D721Med (cell line): ENCODE results near the gene UBN1.

Experiments
- DNase-seq: peaks from one replicate; pipeline ENCODE4 v3.0.0; 2011; ENCODE audit warnings: low spot score; ENCODE audit not compliant: insufficient read length
- FAIRE-seq: peaks from 2 replicates; lab custom pipeline; 2011; peaks lifted over from hg19 to GRCh38; lab: Jason Lieb, UNC
- TF ChIP-seq, protein P1 (sequence below): IDR thresholded peaks from 2 replicates; pipeline ENCODE4 v1.5.1; 2012; ENCODE audit warnings: mild to moderate bottlenecking, control low read depth; ENCODE audit not compliant: insufficient read depth; ENCODE audit errors: missing control alignments

Gene UBN1

DNA sequence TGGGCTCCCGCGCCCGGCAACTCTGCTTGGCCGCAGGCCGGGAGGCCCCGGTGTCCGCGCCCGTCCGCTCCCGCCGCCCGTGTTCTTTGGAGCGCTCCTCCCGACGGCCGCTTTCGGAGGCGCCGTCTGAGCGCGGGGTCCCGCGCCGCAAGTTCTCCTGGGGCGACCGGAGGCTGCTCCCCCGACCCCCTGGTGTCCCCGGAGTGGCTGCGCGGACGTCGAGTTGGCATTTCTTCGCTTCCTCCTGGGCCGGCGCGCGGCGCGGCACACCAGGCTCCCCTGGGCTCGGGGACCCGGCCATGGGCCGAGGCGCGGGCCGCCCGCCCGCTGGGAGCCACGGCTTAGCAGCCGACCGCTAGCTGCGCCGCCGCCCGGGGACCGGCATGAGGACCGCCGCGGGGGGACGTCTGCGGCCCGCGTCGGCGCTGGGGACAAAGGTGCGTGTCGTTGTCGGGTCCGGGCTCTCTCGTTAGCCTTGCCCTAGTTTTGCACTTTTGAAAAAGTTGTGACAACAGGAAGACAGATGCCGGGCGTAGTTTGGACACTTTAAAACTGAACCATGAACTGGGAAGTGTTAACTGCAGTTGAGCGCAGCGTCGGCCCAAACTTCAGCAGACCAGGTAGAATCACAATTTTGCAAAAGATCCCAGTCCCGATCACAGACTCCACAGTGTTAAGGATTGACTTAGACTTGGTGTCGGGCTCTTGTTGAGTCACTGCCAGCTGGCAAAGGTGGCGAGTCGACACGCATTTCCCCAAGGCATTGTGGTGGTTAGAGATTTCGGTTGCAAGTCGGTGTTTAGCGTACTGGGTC, 700 bp downstream of the UBN1 start:
- FAIRE-seq (no peak), DNase-seq (no peak)
- TF ChIP-seq, protein P1, sequence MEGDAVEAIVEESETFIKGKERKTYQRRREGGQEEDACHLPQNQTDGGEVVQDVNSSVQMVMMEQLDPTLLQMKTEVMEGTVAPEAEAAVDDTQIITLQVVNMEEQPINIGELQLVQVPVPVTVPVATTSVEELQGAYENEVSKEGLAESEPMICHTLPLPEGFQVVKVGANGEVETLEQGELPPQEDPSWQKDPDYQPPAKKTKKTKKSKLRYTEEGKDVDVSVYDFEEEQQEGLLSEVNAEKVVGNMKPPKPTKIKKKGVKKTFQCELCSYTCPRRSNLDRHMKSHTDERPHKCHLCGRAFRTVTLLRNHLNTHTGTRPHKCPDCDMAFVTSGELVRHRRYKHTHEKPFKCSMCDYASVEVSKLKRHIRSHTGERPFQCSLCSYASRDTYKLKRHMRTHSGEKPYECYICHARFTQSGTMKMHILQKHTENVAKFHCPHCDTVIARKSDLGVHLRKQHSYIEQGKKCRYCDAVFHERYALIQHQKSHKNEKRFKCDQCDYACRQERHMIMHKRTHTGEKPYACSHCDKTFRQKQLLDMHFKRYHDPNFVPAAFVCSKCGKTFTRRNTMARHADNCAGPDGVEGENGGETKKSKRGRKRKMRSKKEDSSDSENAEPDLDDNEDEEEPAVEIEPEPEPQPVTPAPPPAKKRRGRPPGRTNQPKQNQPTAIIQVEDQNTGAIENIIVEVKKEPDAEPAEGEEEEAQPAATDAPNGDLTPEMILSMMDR: no peak

DNA sequence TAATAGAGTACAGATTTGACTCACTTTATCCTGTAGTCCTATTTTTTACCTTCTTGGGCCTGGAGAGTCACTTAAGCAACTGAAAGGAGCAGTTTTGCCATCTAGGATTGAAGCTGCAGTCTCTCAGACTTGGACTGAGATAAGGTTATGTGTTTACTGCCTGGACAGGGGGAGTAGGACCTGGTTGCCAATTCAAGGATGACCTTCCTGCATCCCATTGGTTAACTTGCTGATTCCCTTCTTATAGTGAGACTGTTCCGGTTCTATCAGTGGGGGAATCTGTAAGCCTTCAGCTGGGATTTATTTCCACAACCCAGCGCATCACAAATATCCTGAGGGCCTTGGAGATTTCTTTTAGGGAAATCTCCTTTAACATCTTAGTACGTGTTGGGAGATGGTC, 2.9 kb downstream of the UBN1 start:
- no peak for FAIRE-seq
- TF ChIP-seq, protein P1: no peak

DNA sequence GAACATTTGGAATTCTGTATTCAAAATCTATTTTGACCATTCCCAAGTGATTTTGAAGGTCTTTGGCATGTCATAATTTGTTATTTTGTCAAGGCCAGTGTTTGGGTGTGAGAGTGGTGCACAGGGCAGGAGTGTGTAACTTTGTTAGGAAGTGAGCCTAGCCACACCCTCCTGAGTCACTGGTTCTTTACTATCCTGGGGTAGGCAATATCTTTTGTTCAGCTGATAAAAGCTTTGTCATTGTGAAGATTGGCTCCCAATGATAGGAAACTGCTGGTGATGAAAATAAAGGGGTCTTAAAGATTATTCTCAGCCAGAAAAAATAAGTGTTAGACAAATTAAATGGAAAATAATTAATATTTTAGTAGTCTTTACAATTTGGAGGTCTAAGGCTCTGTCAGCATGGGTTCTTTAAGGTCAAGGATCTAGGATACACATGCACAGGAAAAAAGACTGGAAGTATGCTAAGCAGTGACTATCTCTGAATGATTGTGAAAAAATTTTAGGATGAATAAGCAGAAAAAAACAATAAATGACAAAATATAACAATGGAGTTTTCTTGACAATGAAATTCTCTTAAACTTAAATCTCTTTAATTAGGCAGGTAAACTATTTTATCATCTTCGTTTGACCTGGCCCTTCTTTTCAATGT, 5.1 kb downstream of the UBN1 start:
- DNase-seq (no peak), FAIRE-seq (no peak)
- TF ChIP-seq, protein P1: no peak

More for the DNA sequence above, 2.9 kb downstream of the UBN1 start:
- DNase-seq: no peak

DNA sequence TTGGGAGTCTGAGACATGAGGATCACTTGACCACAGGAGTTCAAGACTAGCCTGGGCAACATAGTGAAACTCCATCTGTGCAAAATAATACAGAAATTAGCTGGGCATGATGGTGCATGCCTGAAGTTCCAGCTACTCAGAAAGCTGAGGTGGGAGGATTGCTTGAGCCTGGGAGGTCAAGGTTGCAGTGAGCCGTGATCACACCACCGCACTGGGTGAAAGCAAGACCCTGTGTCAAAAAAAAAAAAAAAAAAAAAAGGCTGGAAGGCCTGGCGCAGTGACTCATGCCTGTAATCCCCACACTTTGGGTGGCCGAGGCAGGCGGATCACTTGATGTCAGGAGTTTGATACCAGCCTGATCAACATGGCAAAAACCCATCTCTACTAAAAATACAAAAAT, 8.1 kb downstream of the UBN1 start:
- FAIRE-seq: no peak
- TF ChIP-seq, protein P1: no peak
- DNase-seq: no peak

DNA sequence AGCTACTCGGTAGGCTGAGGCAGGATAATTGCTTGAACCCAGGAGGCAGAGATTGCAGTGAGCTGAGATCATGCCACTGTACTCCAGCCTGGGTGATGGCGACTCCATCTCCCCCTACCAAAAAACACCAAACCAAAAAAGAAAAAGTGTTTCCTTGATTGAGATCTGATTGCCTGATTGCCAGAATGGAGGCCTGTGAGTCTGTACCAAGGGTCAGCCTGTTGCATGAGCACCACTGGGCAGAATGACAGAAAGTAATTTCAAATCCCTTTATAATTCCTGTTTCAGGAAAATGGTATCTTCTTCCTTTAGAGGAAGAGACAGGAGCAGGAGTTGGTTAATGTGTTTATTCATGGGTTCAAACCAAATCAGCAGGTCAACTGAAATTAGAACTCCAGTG, 8.5 kb downstream of the UBN1 start:
- TF ChIP-seq, protein P1: no peak
- DNase-seq: no peak
- no peak for FAIRE-seq

DNA sequence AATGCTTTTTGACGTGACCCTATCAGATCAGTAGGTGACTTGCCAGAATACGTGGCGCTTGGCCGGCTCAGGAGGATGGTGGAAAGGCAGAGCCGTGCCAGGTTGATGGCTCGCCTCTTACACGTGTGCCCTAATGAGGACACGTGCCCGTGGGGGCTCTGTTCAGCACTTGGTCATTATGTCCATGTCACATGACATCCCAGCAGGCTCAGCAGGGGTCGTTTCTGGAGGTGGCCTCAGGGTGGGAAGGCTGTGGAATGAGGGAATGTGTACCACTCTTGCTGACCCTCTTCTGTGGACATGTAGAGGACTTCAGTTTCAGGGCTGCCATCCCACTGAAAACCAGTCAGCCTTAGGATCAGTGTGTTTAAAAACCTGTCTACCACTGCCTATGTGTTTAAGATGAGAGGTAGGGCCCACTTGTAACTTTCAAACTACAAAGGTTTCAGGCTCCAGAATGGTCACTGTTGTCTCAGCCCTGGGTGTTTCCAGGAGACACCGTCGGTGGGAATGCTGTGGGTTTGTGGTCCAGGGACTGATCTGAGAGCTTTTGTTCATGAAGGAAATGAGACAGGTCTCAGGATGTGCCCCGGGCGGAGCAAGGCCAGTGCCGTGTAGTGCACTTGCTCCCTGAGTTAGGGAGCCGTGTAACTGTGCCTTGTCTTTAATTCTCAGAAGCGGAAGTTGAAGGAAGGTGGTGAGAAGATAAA, 12.1 kb downstream of the UBN1 start:
- DNase-seq: no peak
- FAIRE-seq: no peak
- TF ChIP-seq, protein P1: no peak
